ENCODE data around the gene PRKX. TPM values are rescaled to one million over a fixed set of nuclear protein-coding genes. Genes with fewer than 3 reads are reported as not detected.
A peak's percentile ranks its signal among the peaks of the same experiment; 100 is the strongest.
"Not testable (repeated sequence)": the region's sequence is repeated elsewhere in the genome, so short reads cannot be mapped to it uniquely, and the experiment has no call there.

The PRKX gene
- polyA plus RNA-seq, 1 experiment, result 13.7 TPM

- CTCF ChIA-PET, result no interaction called here
- Histone ChIP-seq H3K4me3 (ENCODE audit: low read depth, low read length) (peak overlapping the region; percentile 32; the same call in 1 of the 2 replicates), H3K27me3 (ENCODE audit: control insufficient read depth, insufficient read depth, low read length) (no peaks in the 10 kb centered on the region), H3K27ac (ENCODE audit: low read depth, low read length) (peak overlapping the region; percentile 52), H3K9me3 (ENCODE audit: control insufficient read depth, insufficient read depth, low read length) (no peaks in the 10 kb centered on the region)
- DNase-seq (ENCODE audit: low read depth, low spot score), result no peak
- POLR2A ChIA-PET, result no interaction called here
- TF ChIP-seq, protein P1, sequence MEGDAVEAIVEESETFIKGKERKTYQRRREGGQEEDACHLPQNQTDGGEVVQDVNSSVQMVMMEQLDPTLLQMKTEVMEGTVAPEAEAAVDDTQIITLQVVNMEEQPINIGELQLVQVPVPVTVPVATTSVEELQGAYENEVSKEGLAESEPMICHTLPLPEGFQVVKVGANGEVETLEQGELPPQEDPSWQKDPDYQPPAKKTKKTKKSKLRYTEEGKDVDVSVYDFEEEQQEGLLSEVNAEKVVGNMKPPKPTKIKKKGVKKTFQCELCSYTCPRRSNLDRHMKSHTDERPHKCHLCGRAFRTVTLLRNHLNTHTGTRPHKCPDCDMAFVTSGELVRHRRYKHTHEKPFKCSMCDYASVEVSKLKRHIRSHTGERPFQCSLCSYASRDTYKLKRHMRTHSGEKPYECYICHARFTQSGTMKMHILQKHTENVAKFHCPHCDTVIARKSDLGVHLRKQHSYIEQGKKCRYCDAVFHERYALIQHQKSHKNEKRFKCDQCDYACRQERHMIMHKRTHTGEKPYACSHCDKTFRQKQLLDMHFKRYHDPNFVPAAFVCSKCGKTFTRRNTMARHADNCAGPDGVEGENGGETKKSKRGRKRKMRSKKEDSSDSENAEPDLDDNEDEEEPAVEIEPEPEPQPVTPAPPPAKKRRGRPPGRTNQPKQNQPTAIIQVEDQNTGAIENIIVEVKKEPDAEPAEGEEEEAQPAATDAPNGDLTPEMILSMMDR (IDR thresholded peaks at IDR 0.05; ENCODE audit: low read depth, low read length), result no peak
These were observed 13.5 kb downstream of the PRKX start for GRCh38 chrX:3699821-3700381.

- peak overlapping the region; percentile 52 for H3K27ac ChIP-seq (ENCODE audit: low read depth, low read length)
- ChIA-PET CTCF (no interaction called here), POLR2A (no interaction called here)
- TF ChIP-seq, protein P1 (IDR thresholded peaks at IDR 0.05; ENCODE audit: low read depth, low read length), result no peak
- H3K27me3 ChIP-seq (ENCODE audit: control insufficient read depth, insufficient read depth, low read length), result no peaks in the 10 kb centered on the region
- no peak overlapping the region for H3K4me3 ChIP-seq (ENCODE audit: low read depth, low read length)
- no peaks in the 10 kb centered on the region for H3K9me3 ChIP-seq (ENCODE audit: control insufficient read depth, insufficient read depth, low read length)
- no peak for DNase-seq (ENCODE audit: low read depth, low spot score)
These were observed 15.7 kb downstream of the PRKX start for GRCh38 chrX:3697701-3698279.

- no peaks in the 10 kb centered on the region for H3K9me3 ChIP-seq (ENCODE audit: control insufficient read depth, insufficient read depth, low read length)
- no peak overlapping the region for H3K27ac ChIP-seq (ENCODE audit: low read depth, low read length)
- no peaks in the 10 kb centered on the region for H3K27me3 ChIP-seq (ENCODE audit: control insufficient read depth, insufficient read depth, low read length)
- POLR2A ChIA-PET, result no interaction called here
- TF ChIP-seq, protein P1 (IDR thresholded peaks at IDR 0.05; ENCODE audit: low read depth, low read length), result no peak
- no peak overlapping the region for H3K4me3 ChIP-seq (ENCODE audit: low read depth, low read length)
- DNase-seq (ENCODE audit: low read depth, low spot score), result no peak
- CTCF ChIA-PET, result no interaction called here
These were observed 16.2 kb downstream of the PRKX start for GRCh38 chrX:3697220-3697684.

- TF ChIP-seq, protein P1 (IDR thresholded peaks at IDR 0.05; ENCODE audit: low read depth, low read length), result no peak
- Histone ChIP-seq H3K4me3 (ENCODE audit: low read depth, low read length) (no peak overlapping the region), H3K27ac (ENCODE audit: low read depth, low read length) (no peak overlapping the region), H3K27me3 (ENCODE audit: control insufficient read depth, insufficient read depth, low read length) (no peaks in the 10 kb centered on the region), H3K9me3 (ENCODE audit: control insufficient read depth, insufficient read depth, low read length) (no peaks in the 10 kb centered on the region)
- ChIA-PET POLR2A (no interaction called here), CTCF (no interaction called here)
- DNase-seq (ENCODE audit: low read depth, low spot score), result no peak
These were observed 17.9 kb downstream of the PRKX start for GRCh38 chrX:3695536-3695935.

GRCh38 chrX:3690140-3690539 is 23.3 kb downstream of the PRKX start:
- ChIA-PET CTCF (no interaction called here), POLR2A (no interaction called here)
- no peaks in the 10 kb centered on the region for H3K27me3 ChIP-seq (ENCODE audit: control insufficient read depth, insufficient read depth, low read length)
- peak overlapping the region; percentile 47 for H3K27ac ChIP-seq (ENCODE audit: low read depth, low read length)
- H3K4me3 ChIP-seq (ENCODE audit: low read depth, low read length), result no peak overlapping the region
- H3K9me3 ChIP-seq (ENCODE audit: control insufficient read depth, insufficient read depth, low read length), result no peaks in the 10 kb centered on the region
- TF ChIP-seq, protein P1 (IDR thresholded peaks at IDR 0.05; ENCODE audit: low read depth, low read length), result no peak
- DNase-seq (ENCODE audit: low read depth, low spot score), result no peak

GRCh38 chrX:3683236-3683635 is 30.2 kb downstream of the PRKX start:
- H3K9me3 ChIP-seq (ENCODE audit: control insufficient read depth, insufficient read depth, low read length); H3K27me3 ChIP-seq (ENCODE audit: control insufficient read depth, insufficient read depth, low read length); DNase-seq (ENCODE audit: low read depth, low spot score); CTCF ChIA-PET; POLR2A ChIA-PET; H3K4me3 ChIP-seq (ENCODE audit: low read depth, low read length); H3K27ac ChIP-seq (ENCODE audit: low read depth, low read length): not testable (repeated sequence)
